NB4 (cell line): ENCODE measurements around the gene KRT79.

ENCODE experiments used
- CTCF ChIP-seq: IDR thresholded peaks from one replicate; pipeline ENCODE4 v1.5.1; 2012; ENCODE audit warnings: low read depth, low read length
- MAX ChIP-seq: IDR thresholded peaks from 2 replicates; pipeline ENCODE4 v1.6.1; 2011; ENCODE audit warnings: low read depth, low read length
- MYC ChIP-seq: IDR thresholded peaks from 2 replicates; pipeline ENCODE4 v1.6.1; 2011; ENCODE audit warnings: low read depth, low read length
- POLR2A ChIP-seq: IDR thresholded peaks from 2 replicates; pipeline ENCODE4 v1.6.1; 2011; ENCODE audit warnings: mild to moderate bottlenecking; ENCODE audit not compliant: insufficient read length; ENCODE audit errors: extremely low read depth

DNA sequence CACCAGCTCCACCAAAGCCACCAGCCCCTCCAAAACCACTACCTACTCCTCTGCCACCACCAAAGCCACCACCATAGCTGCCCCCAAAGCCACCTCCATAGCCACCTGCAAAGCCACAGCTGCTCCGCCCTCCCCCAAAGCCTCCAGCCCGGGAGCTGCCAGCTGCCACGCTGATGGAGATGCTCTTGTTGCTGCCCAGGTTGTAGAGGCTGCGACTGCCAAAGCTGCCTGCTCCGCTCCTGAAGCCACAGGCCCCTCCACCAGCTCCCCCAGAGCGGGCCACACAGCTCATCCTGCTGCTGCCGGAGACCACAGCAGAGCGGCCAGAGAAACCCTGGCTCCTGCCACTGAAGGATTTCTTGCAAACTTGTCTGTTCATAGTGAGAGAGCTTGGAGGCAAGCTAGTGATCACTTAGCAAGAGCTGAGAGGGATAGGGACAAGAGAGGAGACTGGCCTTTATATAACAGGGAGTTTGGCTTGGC, 57.2 kb downstream of the KRT79 start, which contains the start of gene KRT76:
- TF ChIP-seq CTCF: no peak
- no peak for TF ChIP-seq MAX
- no peak for TF ChIP-seq POLR2A
- no peak for TF ChIP-seq MYC
